GM19397 (cell line): Measurements from ENCODE around the gene ATP11A.
A peak's percentile ranks its signal among the peaks of the same experiment; 100 is the strongest.
"Not testable (repeated sequence)": the region's sequence is repeated elsewhere in the genome, so short reads cannot be mapped to it uniquely, and the experiment has no call there.

Experiments used
- ATAC-seq: cut with Tn5 transposase; IDR thresholded peaks from one replicate; pipeline ENCODE4 v1.9.1; 2021; ENCODE audit warnings: mild to moderate bottlenecking, moderate library complexity; ENCODE audit not compliant: unreplicated experiment

ATP11A gene

DNA sequence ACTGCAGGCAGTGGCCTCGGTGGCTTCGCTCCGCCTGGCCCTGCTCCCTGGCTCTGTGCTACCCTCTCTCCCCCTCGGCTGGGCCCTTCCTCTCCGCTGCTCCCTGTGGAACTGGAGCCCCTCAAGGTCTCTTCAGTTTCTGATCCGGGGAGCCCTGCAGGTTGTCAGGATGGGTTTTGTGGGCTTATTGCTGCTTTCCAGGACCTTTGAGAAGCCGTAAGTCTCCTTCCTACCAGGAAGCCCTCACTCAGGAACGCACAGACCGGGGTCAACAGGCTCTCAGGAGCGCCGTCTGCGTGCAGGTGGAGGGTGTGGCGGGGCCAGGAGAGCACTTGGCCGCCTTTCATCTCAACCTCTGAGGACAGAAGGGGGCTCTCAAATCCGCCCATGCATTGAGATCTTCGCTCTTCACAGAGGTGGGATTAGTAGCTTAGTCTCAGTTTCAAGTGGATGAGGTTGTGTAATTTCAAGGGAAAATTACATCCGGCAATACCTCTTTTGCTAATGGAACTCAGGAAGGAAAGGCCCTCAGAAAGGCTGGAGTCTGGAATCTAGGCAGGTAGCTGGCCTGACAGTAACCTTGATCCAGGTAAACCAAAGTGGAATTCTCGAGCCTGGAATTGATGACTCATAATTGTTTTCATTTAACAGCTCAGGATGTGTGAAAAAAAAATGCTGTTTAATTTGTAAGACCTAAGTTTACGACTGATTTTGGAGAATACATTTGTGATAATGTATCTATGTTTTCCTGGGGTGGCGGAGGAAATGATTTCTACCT, 102.0 kb downstream of the ATP11A start:
- no peak for ATAC-seq

- no peak for ATAC-seq
Measured at GRCh38 chr13:112792511-112792910, 102.7 kb downstream of the ATP11A start.

DNA sequence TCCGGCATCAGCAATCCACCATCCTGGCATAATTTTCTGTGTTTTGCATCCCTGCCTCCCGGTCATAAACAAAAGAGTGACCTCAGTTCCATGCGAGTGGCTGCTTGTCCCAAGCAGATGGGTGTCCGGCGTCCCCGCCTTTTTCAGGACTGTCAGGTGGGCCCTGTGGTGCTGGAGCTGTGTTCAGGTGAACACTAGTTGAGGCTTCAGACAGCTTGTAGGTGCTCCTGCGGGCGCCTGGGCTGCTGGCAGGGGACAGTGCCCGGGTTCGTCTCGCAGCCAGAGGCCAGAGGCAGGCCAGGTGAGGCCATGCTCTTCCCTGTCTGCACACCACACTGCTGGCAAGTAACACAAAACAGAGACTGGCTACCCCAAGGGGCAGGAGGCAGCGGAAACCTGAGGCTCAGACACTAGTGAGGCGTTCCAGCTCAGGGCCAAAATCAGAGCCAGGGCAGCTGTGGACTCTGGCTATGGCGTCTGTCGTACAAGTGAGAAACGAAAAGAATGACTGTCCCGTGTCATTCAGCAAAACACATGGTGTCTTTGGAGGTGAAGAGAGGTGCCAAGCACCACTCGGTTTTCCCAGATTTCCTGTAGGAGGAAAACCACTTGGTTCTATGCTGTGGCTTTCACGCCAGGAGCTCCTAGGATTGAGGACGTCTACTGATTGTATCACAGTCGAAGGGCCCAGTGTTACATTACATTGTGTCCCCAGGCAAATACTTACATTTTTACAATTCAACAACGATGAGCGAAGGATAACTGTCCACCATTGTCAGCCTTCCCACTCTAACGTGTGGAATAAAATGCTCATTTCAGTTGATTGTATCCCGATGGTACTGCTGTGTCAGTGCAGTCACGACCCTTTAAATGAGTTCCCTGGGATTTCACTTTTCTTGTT, 104.0 kb downstream of the ATP11A start:
- no peak for ATAC-seq

GRCh38 chr13:112795277-112795676, 105.4 kb downstream of the ATP11A start:
- no peak for ATAC-seq

DNA sequence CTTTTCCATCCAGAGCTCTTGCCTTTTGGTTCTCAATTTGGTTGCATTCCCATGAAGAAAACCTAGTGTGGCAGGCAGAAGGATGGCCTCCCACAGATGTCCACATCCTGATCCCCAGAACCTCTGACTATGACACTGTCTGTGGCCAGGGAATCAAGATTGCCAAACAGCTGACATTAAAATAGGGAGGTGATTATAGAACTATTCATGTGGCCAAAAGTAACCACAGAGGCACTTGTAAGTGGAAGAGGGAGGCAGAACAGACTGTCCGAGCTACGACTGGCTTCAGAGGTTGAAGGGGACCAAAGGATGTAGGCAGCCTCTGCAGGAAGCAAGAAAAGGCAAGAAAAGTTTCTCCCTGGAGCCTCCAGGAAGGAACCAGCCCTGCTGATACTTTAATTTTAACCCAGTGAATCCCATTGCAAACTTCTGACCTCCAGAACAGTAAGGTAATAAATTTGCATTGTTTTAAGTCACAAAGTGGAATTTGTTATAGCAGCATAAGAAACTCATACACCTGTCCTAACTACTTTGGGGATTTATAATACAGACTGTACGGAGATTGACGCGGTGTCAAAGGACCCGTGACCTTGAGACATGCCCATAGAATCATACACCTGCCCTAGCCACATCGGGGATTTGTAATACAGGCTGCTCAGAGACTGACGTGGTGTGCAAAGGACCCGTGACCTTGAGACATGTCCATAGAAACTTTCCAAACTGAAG, 106.5 kb downstream of the ATP11A start:
- no peak for ATAC-seq

DNA sequence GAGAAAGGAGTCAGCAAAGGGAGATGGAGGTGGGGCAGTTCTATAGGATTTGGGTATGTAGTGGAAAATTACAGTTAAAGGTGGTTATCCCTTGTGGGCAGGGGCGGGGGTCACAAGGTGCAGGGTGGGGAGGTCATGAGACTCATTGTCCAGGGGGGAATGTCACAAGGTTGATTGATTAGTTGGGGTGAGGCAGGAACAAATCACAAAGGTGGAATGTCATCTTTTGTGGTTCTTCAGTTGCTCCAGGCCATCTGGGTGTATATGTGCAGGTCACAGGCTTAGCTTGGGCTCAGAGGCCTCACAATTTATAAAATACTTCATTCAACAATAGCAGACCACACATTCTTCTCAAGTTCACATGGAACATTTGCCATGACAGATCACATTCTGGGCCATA, 109.6 kb downstream of the ATP11A start:
- ATAC-seq, result no peak

- ATAC-seq, result no peak
Measured at GRCh38 chr13:112800057-112800456, 110.2 kb downstream of the ATP11A start.

DNA sequence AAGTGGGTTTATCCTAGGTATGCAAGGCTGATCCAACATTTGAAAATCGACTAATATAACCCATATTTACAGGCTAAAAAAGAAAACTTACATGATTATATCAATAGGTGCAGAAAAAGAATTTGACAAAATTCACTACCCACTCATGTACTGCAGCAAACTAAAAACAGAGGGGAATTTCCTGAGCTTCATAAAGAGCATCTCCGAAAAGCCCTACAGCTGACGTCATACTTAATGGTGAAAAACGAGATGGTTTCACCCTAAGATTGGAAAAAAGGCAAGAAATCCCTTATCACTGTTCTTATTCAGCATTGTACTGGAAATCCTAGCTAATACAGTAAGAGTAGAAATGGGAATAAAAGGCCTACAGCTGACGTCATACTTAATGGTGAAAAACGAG, 111.0 kb downstream of the ATP11A start:
- not testable (repeated sequence) for ATAC-seq

- peak; percentile 37 for ATAC-seq
Measured at GRCh38 chr13:112802802-112803195, 113.0 kb downstream of the ATP11A start.

- ATAC-seq, result peak; percentile 53
Measured at GRCh38 chr13:112803422-112803821, 113.6 kb downstream of the ATP11A start.

- ATAC-seq, result no peak
Measured at GRCh38 chr13:112804374-112804773, 114.5 kb downstream of the ATP11A start.

DNA sequence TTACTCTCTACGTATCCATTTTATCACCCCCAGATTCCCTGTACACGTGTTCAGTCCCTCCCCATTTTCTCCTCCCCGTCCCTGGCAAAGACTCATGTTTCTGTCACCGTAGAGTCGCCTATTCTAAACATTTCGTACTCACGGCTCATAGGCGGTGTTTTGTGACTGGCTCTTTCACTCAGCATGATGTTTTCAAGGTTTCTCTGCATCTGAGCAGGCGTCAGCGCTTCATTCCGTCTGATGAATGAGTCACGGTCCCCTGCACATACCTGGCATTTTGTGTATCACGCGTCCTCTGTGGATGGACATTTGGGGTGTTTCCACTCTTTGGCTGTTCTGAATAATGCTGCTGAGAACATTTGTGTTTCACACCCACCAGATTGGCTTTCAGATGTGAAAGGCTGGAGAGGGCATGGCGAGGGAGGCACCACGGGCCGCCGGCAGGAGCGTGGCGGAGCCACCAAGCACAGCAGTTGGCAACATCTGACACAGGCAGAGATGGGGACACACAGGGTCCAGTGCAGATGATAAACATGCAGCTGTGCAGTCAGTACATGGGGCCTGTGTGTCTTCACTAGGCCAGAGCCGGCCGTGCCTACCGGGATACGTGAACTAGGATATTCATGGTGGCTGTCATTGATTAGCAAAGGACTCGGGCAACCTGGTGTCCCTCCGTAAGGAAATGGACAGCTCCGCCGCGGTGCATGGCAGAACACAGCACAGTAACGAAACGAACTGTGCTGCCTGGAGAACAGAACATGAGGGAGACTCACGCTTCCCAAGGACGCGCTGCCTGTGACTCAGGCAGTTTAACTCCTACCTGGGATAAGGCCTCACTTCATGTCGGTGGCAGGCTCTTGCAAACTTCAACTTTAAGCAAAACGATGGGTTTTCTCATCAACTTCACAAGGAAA, 117.2 kb downstream of the ATP11A start:
- ATAC-seq, result no peak

DNA sequence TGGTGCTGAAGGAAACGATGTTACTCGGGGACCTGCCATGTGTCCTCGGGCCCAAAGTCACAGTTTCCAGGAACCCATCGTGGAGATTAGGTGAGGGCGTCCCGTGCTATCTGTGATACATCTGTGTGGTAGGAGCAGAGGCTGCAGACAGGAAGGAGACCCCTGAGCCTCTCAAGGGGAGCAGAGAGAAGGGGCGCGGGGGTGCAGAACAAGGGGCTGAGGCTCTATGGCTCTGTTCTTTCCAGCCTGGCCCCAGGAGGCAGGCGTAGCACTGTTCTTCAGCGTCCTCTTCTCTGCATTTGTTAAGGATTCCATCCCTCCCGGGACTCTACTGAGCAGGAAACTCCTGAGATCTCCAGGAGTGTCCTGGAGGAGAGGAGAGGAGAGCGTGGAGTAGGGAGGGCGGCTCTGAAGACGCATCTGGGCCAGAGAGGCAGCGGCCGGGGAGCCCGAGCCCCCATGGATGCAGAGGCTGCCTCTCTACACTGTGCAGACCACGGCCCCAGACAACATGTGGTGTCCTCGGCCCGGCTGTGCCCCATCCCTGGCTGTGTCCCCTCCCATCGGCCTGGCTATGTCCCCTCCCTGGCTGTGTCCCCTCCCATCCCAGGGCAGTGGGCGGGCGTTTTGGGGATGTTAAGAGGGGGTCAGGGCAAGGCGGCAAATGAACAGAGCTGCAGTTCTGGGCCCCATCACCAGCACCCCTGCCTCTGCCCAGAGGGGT, 118.0 kb downstream of the ATP11A start:
- no peak for ATAC-seq

DNA sequence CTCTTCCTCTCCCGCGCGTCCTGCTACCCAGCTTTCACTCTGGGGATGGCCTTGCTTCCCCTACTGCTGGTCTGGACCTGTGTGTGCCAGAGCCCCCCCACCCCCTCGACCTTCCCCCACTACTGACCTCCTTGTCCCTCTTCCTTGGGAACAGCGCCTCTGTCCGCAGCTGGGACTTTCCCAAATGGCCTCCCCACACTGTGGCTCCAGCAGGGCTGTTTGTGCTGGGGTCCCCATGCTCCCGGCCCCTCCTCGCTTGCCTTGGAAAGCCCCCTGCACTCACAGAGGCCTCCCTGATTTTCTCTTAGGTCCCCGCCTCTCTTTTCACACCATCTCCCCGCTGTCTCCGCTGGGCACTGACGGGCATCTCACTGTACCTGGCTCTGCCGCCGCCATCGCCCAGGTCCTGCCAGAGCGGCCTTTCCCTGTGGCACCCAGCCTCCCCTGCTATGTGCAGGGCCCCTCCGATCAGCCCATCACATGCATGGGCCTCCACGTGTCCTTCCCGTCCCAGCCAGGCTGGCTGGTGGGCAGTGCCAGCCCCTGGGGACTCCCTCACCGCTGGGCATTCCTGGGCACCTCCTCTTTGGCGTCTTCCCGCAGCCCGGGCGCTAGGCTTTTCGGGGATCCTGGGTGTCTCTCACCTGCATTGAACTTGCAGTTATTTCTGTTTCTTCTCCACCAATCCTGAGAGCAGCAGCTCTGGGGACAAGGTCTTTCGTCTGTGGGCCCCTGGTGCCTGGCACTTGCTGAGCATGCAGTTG, 118.7 kb downstream of the ATP11A start:
- ATAC-seq, result no peak

DNA sequence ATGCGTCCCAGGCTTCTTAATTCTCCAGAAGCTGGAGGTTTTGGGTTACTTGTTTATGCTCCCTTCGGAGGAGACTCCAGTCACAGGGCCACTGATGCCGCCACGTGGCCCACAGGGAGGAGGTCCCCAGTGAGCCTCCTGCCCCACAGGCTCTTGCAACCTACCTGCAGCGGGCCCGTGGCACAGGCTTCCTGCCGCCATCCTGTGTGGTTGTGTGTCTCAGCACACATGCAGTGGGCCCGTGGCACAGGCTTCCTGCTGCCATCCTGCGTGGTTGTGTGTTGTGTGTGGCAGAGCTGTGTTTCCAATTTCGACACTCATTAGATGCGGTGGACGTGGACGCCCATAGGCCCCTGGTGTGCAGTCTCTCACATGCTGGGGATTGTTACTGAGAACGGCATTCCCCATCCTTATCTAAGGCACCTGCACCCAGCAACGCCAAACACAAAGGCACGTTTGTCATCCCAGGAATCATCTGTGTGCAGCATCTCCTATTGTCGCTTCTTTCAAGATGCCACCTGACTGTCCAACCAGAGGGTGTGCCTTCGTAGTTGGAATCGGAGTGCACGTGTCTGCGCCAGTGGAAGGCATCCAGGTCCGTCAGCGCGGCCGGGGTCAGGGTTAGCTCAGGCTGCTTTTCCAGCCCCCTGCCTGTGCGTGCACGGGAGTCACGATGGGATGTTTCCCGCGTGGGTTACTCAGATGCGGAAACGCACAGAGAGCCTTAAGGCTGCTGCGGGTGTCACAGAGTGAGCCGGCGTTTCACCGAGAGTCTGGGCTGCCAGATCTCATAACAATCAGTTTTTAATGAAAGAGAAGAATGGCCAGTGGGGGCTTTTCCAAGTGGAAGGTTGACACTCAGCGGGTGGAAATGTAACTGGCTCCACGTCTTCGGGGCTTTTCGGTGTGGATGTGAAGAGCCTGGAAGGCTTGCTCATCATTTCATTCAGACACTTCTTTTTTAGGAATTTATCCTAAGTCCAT, 119.8 kb downstream of the ATP11A start:
- ATAC-seq, result no peak

- ATAC-seq, result no peak
Measured at GRCh38 chr13:112810608-112811007, 120.8 kb downstream of the ATP11A start.

GRCh38 chr13:112812306-112813055, 122.6 kb downstream of the ATP11A start:
- ATAC-seq, result no peak
